SKM-1 (cell line): ENCODE results near the gene IFNA16.
A peak's percentile ranks its signal among the peaks of the same experiment; 100 is the strongest.
"Not testable (repeated sequence)": the region's sequence is repeated elsewhere in the genome, so short reads cannot be mapped to it uniquely, and the experiment has no call there.

ENCODE experiments used
- DNase-seq: peaks from one replicate; lab custom pipeline; 2025; ENCODE audit not compliant: unreplicated experiment; lab: John Stamatoyannopoulos, UW

IFNA16 gene

DNA sequence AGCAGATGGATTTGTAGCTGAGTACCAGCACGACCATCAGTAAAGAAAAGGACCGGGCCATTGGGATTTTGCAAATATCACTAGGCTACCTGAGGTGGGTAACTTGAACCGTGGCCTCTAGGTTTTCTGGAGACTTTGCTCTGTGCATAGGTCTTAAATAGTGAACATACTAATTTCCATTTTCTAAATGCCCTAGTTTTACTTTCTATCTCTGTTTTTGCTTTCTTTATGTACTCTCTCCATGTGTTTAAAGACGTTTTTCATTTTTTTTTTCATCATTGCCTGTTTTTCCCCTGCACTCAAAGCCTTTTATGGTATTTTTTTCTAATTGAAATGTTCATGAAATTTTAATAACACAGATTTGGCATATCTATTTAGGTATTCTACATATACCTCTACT, 15.0 kb downstream of the IFNA16 start, which contains the start of gene IFNA7:
Gene IFNA7 (minus strand): TSS at position 101 of the 400 bp plus-strand sequence. CDS start 40 bp downstream, at position 61.
- DNase-seq = not testable (repeated sequence)

DNA sequence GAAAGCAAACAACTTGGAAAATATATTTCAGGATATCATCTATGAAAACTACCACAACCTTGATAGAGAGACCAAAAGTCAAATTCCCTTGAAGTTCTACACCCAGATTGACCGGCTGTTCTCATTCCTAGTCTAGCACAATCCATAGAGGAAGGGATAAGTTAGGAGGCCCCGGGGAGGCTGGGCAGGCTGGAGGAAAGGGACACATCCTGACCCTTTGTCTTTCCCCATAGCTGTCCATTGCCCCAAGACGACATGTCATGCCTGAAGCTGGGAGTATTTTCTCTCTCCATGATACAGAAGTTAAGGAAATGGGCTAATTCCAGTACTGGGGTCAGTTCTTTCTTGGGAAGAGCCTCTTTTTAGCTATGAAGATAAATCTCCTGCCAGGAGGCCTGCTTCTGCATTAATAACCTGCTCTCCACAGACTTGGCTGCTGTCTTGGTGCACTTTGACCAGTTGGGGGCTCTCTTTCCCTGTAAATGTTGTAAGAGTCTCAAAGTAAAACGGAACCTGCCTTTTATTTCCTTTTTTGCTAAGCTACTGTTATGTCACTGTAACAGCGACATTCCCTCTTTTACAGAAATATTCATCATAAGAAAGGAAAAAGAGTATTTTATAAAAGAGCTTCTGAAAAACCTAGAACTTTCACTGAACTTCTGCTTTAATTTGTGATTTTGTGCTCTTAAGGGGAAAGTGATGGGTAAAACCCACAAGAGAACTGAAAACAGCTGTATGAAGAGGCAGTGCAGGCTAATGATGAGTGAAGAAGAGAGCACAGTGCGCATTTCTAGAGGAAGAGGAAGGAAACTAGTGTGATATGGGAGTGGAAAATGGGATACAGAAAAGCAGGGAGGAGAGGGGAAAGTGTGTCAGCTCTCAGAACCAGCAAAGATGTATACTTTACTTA, 22.0 kb downstream of the IFNA16 start:
- DNase-seq = peak; percentile 31

DNA sequence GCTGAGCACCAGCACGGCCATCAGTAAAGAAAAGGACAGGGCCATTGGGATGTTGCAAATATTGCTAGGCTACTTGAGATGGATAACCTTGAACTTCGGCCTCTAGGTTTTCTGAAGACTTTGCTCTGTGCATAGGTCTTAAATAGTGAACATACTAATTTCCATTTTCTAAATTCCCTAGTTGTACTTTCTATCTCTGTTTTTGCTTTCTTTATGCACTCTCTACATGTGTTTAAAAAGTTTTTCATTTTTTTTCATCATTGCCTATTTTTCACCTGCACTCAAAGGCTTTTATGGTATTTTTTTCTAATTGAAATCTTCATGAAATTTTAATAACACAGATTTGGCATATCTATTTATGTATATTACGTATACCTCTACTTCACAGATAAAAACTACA, 29.6 kb downstream of the IFNA16 start, which contains the start of gene IFNA4:
Gene IFNA4 (minus strand): TSS at position 101 of the 400 bp plus-strand sequence. CDS start 56 bp downstream, at position 45.
- not testable (repeated sequence) for DNase-seq

DNA sequence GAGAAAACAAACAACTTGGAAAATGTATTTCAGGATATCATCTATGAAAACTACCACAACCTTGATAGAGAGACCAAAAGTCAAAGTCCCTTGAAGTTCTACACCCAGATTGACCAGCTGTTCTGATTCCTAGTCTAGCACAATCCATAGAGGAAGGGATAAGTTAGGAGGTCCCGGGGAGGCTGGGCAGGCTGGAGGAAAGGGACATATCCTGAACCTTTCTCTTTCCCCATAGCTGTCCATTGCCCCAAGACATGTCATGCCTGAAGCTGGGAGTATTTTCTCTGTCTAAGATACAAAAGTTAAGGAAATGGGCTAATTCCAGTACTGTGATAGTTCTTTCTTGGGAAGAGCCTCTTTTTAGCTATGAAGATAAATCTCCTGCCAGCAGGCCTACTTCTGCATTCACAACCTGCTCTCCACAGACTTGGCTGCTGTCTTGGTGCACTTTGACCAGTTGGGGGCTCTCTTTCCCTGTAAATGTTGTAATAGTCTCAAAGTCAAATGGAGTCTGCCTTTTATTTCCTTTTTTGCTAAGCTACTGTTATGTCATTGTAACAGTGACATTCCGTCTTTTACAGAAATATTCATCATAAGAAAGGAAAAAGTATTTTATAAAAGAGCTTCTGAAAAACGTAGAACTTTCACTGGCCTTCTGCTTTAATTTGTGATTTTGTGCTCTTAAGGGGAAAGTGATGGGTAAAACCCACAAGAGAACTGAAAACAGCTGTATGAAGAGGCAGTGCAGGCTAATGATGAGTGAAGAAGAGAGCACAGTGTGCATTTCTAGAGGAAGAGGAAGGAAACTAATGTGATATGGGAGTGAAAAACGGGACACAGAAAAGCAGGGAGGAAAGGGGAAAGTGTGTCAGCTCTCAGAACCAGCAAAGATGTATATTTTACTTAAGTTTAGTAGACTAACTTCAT, 34.0 kb downstream of the IFNA16 start:
- peak; percentile 35 for DNase-seq

DNA sequence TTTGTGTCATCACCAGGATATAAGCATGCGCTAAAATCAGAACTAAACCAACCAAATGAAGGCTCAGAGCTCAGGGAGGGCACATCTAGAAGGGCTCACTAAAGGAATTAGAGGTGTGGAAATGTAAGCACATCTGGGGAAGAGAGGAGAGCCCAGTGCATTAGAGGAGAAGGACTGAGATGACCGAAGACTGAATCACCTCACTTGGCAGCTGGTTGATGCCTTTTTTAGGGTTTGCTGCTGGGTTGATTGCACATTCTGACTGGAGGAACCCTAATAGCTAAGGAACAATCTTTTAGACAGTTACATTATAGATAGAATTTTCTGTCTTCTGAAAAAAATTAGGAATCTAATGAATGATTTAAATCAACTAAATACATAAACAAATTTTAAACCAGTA, 42.4 kb downstream of the IFNA16 start:
- DNase-seq = no peak

DNA sequence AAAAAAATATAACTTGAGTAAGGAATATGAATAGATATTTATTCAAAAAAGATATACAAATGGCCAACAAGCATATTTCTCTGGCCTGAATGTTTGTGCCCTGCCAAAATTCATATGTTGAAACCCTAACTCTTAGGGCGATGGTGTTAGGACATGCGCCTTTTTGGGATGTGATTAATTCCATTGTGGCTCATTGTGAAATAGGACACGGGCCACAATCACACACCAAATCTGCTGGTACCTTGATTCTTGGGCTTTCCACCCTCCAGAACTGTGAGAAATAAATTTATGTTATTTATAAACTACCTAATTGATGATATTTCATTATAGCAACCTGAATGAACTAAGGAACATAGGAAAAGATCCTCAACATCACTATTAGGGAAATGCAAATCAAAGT, 45.0 kb downstream of the IFNA16 start:
- DNase-seq = no peak

DNA sequence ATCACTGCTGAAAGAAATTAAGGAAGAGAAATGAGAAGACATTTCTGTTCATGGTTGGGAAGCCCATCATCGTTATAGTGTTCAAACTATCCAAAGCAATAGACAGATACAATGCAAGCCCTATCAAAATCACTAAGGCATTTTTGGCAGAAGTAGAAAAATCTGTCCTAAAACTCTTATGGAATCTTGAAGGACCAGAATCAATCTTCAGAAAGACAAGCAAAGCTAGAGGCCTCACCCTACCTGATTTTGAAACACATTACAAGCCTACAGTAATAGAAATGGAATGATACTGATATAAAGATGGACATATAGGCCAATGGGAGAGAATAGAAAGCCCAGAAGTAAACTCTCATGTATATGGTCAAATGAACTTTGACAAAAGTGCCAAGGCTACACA, 45.8 kb downstream of the IFNA16 start:
- no peak for DNase-seq

DNA sequence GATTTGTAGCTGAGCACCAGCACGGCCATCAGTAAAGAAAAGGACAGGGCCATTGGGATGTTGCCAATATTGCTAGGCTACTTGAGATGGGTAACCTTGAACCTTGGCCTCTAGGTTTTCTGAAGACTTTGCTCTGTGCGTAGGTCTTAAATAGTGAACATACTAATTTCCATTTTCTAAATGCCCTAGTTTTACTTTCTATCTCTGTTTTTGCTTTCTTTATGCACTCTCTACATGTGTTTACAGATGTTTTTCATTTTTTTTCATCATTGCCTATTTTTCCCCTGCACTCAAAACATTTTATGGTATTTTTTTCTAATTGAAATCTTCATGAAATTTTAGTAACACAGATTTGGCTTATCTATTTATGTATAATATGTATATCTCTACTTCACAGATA, 50.6 kb downstream of the IFNA16 start, which contains the start of gene IFNA21:
Gene IFNA21 (minus strand): TSS at position 101 of the 400 bp plus-strand sequence. CDS start 48 bp downstream, at position 53.
- DNase-seq = not testable (repeated sequence)
